Loucy (cell line): Measurements from ENCODE around the gene MAP1B.

Experiments used
- H2AFZ ChIP-seq: fragments of 200-600 bp; sonication (generic); 2 replicates; pipeline ENCODE4 v1.6.0; 2016; ENCODE audit warnings: antibody characterized with exemption, mild to moderate bottlenecking, low read length, moderate library complexity
- H3F3A ChIP-seq: fragments of 200-600 bp; 2 replicates; pipeline ENCODE4 v1.6.0; 2016; ENCODE audit warnings: antibody characterized with exemption, low read depth, mild to moderate bottlenecking
- H3K27me3 ChIP-seq: fragments of 200-600 bp; sonication (generic); 2 replicates; pipeline ENCODE4 v1.6.1; 2014; ENCODE audit warnings: low read length, mild to moderate bottlenecking; ENCODE audit not compliant: insufficient read depth, poor library complexity, severe bottlenecking
- H3K36me3 ChIP-seq: fragments of 200-600 bp; sonication (generic); 2 replicates; pipeline ENCODE4 v1.6.1; 2016; ENCODE audit warnings: low read length; ENCODE audit not compliant: insufficient read depth
- H3K4me1 ChIP-seq: fragments of 200-600 bp; sonication (generic); 2 replicates; pipeline ENCODE4 v1.5.1; 2014; ENCODE audit warnings: low read length, mild to moderate bottlenecking; ENCODE audit not compliant: insufficient read depth, poor library complexity, severe bottlenecking
- H3K4me2 ChIP-seq: fragments of 200-600 bp; sonication (generic); 2 replicates; pipeline ENCODE4 v1.6.0; 2014; ENCODE audit warnings: antibody characterized with exemption, low read length, low read depth, mild to moderate bottlenecking; ENCODE audit not compliant: poor library complexity, severe bottlenecking
- H3K4me3 ChIP-seq: fragments of 200-600 bp; sonication (generic); 2 replicates; pipeline ENCODE4 v1.5.1; 2014; ENCODE audit warnings: low read length, mild to moderate bottlenecking, mixed read lengths; ENCODE audit not compliant: poor library complexity, severe bottlenecking
- H3K79me2 ChIP-seq: fragments of 200-600 bp; sonication (generic); 2 replicates; pipeline ENCODE4 v1.6.1; 2014; ENCODE audit warnings: low read length; ENCODE audit not compliant: insufficient read depth
- H3K9ac ChIP-seq: fragments of 200-600 bp; sonication (generic); 2 replicates; pipeline ENCODE4 v1.6.0; 2014; ENCODE audit warnings: mild to moderate bottlenecking, low read depth, low read length, moderate library complexity; ENCODE audit not compliant: poor library complexity, severe bottlenecking
- H3K9me2 ChIP-seq: fragments of 200-600 bp; sonication (generic); replicated peaks from 2 replicates; pipeline ENCODE4 v1.6.1; 2016; ENCODE audit warnings: low read depth, low read length, mixed read lengths
- H3K9me3 ChIP-seq: fragments of 200-600 bp; sonication (generic); 2 replicates; pipeline ENCODE4 v1.6.1; 2014; ENCODE audit warnings: mild to moderate bottlenecking, antibody characterized with exemption, low read length, low read depth; ENCODE audit not compliant: insufficient read depth
- H4K20me1 ChIP-seq: fragments of 200-600 bp; sonication (generic); 2 replicates; pipeline ENCODE4 v1.6.0; 2014; ENCODE audit warnings: antibody characterized with exemption, low read length, mild to moderate bottlenecking; ENCODE audit not compliant: insufficient read depth, poor library complexity, severe bottlenecking
- EZH2phosphoT487 ChIP-seq: fragments of 200-600 bp; IDR thresholded peaks from 2 replicates; pipeline ENCODE4 v1.6.1; 2018; ENCODE audit warnings: antibody characterized with exemption, mild to moderate bottlenecking, moderate library complexity, borderline replicate concordance
- TF ChIP-seq, protein P1 (sequence below): fragments of 200-600 bp; sonication (generic); conservative IDR thresholded peaks from 2 replicates; pipeline ENCODE4 v1.5.1; 2014; ENCODE audit warnings: mild to moderate bottlenecking, antibody characterized with exemption, low read length

Gene MAP1B

DNA sequence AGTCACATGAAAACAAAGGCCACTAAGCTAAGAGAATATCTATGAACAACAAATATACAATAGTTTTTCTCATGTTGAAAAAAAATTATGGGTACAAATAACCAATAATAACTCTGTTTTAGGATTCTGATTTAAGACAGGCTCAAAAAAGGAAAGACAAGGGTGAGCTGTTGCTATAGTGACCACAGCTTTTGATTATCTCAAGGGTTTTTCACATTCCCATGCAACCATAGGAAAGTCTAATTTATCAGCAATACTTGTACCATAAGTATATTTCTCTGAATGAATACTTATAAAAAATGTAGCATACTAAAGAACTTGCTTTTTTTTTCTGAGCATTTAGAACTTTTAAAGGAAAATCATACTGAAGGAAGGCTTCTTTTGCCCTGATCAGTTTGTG lies 144.7 kb downstream of the MAP1B start:
- Histone ChIP-seq H3K4me2 (no peak overlapping the region), H3K36me3 (peaks cover 18% of the 10 kb centered on the region; the same call in 1 of the 2 replicates), H3F3A (no peaks in the 10 kb centered on the region), H3K9me3 (no peaks in the 10 kb centered on the region), H3K4me1 (peaks cover 3% of the 10 kb centered on the region), H4K20me1 (no peaks in the 10 kb centered on the region), H2AFZ (no peak overlapping the region), H3K27me3 (no peaks in the 10 kb centered on the region), H3K9ac (no peak overlapping the region), H3K9me2 (no peaks in the 10 kb centered on the region), H3K4me3 (no peak overlapping the region), H3K79me2 (0 out of 2 replicates have a peak, but pooled peaks cover 4% of the 10 kb centered on the region)
- TF ChIP-seq, protein P1, sequence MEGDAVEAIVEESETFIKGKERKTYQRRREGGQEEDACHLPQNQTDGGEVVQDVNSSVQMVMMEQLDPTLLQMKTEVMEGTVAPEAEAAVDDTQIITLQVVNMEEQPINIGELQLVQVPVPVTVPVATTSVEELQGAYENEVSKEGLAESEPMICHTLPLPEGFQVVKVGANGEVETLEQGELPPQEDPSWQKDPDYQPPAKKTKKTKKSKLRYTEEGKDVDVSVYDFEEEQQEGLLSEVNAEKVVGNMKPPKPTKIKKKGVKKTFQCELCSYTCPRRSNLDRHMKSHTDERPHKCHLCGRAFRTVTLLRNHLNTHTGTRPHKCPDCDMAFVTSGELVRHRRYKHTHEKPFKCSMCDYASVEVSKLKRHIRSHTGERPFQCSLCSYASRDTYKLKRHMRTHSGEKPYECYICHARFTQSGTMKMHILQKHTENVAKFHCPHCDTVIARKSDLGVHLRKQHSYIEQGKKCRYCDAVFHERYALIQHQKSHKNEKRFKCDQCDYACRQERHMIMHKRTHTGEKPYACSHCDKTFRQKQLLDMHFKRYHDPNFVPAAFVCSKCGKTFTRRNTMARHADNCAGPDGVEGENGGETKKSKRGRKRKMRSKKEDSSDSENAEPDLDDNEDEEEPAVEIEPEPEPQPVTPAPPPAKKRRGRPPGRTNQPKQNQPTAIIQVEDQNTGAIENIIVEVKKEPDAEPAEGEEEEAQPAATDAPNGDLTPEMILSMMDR = no peak
- TF ChIP-seq EZH2phosphoT487 = no peak

DNA sequence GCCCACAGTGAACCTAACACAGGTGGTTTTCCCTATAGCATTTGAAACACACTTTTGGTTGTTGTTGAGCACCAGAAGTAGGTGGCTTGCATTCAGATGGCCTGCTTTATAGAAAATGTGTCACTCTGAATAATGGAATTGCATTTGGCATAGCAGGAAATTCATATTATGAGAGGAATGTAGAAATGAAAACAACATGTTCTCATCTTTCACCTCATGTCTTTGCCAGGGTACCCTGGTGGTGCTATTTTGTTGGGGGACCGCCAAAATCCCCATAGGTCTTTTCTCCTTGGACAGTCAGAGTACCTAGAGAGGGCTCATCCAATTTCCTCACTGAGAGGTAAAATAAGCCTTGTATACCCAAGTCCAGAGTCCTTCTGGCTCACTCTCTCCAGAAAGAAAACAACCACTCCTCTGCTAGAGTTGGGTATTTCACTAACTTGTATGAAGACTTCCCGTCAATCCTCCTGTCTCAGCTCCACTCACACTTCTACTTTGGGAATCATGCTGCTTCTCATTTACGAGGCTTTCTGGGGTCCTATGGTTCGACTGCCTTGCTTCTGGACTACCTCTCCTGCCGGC lies 145.4 kb downstream of the MAP1B start:
- no peak overlapping the region for H3K4me2 ChIP-seq
- H3F3A ChIP-seq = no peaks in the 10 kb centered on the region
- no peak overlapping the region for H3K9ac ChIP-seq
- no peak overlapping the region for H2AFZ ChIP-seq
- H3K36me3 ChIP-seq = peaks cover 18% of the 10 kb centered on the region; the same call in 1 of the 2 replicates
- H3K9me2 ChIP-seq = no peaks in the 10 kb centered on the region
- no peaks in the 10 kb centered on the region for H3K79me2 ChIP-seq
- no peaks in the 10 kb centered on the region for H4K20me1 ChIP-seq
- TF ChIP-seq, protein P1 = no peak
- TF ChIP-seq EZH2phosphoT487 = no peak
- no peaks in the 10 kb centered on the region for H3K4me1 ChIP-seq
- H3K27me3 ChIP-seq = no peaks in the 10 kb centered on the region
- H3K4me3 ChIP-seq = no peak overlapping the region
- H3K9me3 ChIP-seq = no peaks in the 10 kb centered on the region

DNA sequence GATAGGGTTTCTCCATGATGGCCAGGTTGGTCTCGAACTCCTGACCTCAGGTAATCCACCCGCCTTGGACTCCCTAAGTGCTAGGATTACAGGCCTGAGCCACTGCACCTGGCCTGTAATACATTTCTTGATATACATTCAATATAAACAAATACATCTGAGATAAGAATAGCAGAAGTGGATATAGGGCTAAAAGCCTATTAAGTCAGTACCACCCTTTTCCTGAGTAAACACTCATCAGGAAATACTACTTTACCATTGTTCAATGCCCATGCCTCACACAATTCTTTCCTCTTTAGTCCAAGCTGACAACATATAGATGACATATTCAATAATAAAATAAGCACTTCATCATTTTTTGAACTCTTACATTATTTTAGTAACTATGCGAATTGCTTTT lies 148.0 kb downstream of the MAP1B start:
- Histone ChIP-seq H3K9me3 (no peaks in the 10 kb centered on the region), H3K9me2 (no peaks in the 10 kb centered on the region), H3K27me3 (no peaks in the 10 kb centered on the region), H3K4me2 (no peak overlapping the region), H3K4me3 (no peak overlapping the region), H3K79me2 (peaks cover 7% of the 10 kb centered on the region; the same call in 1 of the 2 replicates), H3F3A (no peaks in the 10 kb centered on the region), H3K36me3 (peaks cover 22% of the 10 kb centered on the region; the same call in 1 of the 2 replicates), H4K20me1 (no peaks in the 10 kb centered on the region), H3K4me1 (no peaks in the 10 kb centered on the region), H2AFZ (no peak overlapping the region), H3K9ac (no peak overlapping the region)
- TF ChIP-seq, protein P1 = no peak
- no peak for TF ChIP-seq EZH2phosphoT487
